GM12892 (cell line): Measurements from ENCODE around the gene OXSR1.

Source experiments
- POLR2A ChIP-seq: IDR thresholded peaks from 2 replicates; pipeline ENCODE4 v1.6.1; 2011; ENCODE audit warnings: low read depth, low read length, control low read depth
- POLR2AphosphoS5 ChIP-seq: IDR thresholded peaks from 2 replicates; pipeline ENCODE4 v1.6.1; 2011; ENCODE audit warnings: low read depth, low read length, control low read depth

GRCh38 chr3:38270606-38271005 is 105.3 kb downstream of the OXSR1 start:
- no peak for TF ChIP-seq POLR2A
- TF ChIP-seq POLR2AphosphoS5: no peak
